NCI-H526 (cell line): ENCODE data around the gene CDC42SE2.
A peak's percentile ranks its signal among the peaks of the same experiment; 100 is the strongest.
"Not testable (repeated sequence)": the region's sequence is repeated elsewhere in the genome, so short reads cannot be mapped to it uniquely, and the experiment has no call there.

ENCODE experiments used
- DNase-seq, 2 experiments: peaks; one replicate each; lab custom pipeline; 2025; lab: John Stamatoyannopoulos, UW

The CDC42SE2 gene

GRCh38 chr5:131250751-131251475 lies 12.9 kb upstream of the CDC42SE2 start:
- no peak for DNase-seq

GRCh38 chr5:131252824-131253171 lies 11.1 kb upstream of the CDC42SE2 start:
- no peak for DNase-seq

- not testable (repeated sequence) for DNase-seq
Measured at GRCh38 chr5:131254025-131254424, 9.8 kb upstream of the CDC42SE2 start.

GRCh38 chr5:131254741-131255140 lies 9.1 kb upstream of the CDC42SE2 start:
- no peak for DNase-seq

- DNase-seq = no peak
Measured at GRCh38 chr5:131256507-131256823, 7.4 kb upstream of the CDC42SE2 start.

- no peak for DNase-seq
Measured at GRCh38 chr5:131258733-131259132, 5.1 kb upstream of the CDC42SE2 start.

- DNase-seq = no peak
Measured at GRCh38 chr5:131259326-131259725, 4.5 kb upstream of the CDC42SE2 start.

DNA sequence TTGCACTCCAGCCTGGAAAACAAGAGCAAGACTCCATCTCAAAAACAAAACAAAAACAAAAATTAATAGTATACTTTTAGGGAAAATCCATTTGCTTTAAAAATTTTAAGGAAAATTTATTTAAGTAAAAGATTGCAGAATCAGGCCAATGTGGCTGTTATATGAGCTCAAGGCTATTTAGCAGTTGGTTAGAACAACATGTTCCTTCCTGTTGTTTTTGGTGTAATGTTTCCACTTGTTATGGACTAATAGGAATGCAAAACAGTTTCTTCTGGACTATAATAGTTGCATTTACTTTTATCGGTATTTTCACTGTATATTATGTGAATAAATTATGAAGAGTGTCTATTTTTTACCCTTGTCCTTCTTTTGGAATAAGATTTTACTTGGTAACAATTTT lies 3.0 kb upstream of the CDC42SE2 start:
- DNase-seq = no peak

- no peak for DNase-seq
Measured at GRCh38 chr5:131261483-131261882, 2.4 kb upstream of the CDC42SE2 start.

- peak in 1 of 2 experiments; percentile 30 for DNase-seq
Measured at GRCh38 chr5:131262953-131263541, 806 bp upstream of the CDC42SE2 start.

DNA sequence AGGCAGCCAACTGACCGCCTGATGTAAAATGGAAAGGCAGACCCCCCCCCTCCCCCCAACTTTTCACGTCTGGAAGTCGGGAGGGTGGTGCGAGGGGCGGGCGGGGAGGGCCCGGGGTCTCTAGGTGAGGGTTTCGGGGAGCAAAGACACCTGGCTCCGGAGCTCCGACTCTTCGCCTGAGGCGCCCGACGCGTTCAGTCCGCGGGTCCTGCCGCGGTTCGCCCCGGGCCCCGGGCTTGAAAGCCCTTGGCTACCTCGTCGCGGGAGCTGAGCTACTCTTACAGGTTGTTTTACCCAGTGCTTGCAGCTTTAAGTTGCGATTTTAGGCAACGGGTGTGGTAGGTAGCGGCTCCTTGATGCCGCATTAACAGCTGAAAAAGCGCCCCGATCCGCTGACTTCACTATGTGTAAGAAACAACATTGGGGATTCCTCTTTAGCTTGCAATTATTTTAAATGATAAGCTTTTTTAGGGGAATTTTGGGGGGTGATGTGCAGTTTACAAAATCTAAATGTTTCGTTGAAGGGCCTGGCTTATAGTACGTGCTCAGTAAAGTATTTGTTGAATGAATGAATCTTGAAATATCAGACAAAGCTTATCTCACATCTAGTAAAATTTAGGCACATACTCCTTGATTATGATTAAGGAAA lies 722 bp downstream of the CDC42SE2 start:
- DNase-seq = peak; percentile 20 to 59

DNA sequence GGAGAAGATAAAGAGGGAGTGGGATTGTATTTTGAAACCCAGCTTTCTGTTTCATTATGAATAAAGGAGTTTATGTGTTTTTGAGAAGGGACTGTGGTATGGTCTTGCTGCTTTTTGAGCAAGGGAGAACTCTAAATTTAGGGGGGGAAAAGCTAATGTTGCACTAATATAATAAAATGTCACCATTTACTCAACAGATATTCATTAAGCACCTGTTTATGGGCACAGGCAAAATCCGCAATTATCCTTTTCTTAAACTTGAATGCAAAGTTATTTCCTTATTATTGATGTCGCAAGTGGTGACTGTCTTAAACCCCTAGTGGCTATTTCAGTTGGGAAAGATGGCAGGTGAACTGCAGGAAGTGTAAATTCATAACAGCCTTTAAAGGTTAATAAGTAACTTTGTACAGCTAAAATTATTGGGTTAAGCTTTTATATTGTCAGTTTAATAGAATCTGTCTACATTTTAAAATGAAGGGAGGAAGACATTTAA lies 1.5 kb downstream of the CDC42SE2 start:
- DNase-seq = peak in 1 of 2 experiments; percentile 28

DNA sequence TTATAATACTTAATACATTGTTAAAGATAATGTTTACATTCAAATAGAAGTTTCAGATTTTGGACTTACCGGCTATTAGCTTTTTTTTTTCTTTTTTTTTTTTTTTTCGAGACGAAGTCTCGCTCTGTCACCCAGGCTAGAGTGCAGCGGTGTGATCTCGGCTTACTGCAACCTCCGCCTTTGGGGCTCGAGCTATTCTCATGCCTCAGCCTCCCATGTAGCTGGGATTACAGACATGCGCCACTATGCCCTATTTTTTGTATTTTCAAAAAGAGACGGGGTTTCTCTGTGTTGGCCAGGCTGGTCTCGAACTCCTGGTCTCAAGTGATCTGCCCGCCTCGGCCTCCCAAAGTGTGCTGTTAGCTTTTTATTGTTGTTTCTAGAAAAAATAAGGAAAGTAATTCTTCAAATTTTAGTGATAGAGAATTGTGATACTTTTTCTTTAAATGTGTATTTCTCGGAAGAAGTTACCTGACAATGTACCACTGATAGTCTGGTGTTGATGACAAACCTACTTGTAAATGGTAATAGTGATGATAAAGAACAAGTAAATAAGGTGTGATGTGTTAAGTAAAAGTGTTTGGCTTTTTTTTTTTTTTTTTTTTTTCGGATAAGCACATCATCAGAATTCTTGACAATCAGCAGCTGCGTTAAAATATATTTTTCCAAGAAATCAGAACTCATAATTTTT lies 2.7 kb downstream of the CDC42SE2 start:
- DNase-seq = no peak

DNA sequence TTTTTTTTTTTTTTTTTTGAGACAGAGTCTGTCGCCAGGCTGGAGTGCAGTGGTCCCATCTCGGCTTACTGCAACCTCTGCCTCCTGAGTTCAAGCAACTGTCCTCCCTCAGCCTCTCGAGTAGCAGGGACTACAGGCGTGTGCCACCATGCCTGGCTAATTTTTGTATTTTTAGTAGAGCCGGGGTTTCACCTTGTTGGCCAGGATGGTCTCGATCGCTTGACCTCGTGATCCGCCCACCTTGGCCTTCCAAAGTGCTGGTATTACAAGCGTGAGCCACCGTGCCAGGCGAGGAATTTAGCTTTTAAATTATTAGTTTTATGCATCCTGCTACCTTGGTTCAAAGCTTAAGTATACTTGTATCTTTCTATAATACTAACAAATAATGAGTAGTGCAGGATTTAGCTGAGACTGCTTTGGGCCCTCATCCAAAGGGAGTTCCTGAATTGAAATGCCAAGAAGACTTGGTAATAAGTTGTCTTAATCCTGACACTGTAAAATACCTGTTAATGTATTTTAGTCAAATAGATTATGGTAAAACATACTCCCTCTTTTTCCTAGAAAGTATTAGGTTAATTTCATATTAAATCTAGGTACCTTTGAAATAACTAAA lies 5.0 kb downstream of the CDC42SE2 start:
- no peak for DNase-seq

DNA sequence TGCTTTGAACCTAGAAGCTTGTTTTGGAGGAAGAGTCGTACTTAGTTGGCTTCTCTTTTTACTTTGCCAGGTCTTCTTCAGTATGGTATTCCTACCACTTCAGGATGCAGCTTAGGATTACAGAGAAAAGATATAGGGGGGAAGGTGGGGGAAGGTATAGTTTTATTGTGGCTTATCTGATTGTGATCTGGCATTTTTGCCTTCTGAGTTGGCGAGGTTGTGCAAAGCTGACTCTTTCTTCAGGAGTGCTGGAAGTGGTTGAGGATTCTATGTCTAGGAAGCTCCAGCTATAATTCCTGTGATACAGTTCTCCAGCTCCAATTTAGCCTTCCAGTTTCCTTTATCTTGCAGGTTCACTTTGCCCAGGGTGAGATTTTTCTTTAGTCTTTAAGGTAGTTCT lies 7.0 kb downstream of the CDC42SE2 start:
- DNase-seq = no peak

GRCh38 chr5:131271888-131272287 lies 8.0 kb downstream of the CDC42SE2 start:
- not testable (repeated sequence) for DNase-seq

GRCh38 chr5:131272307-131272706 lies 8.5 kb downstream of the CDC42SE2 start:
- no peak for DNase-seq

- DNase-seq = no peak
Measured at GRCh38 chr5:131272724-131273123, 8.9 kb downstream of the CDC42SE2 start.

GRCh38 chr5:131274326-131275063 lies 10.6 kb downstream of the CDC42SE2 start:
- no peak for DNase-seq

DNA sequence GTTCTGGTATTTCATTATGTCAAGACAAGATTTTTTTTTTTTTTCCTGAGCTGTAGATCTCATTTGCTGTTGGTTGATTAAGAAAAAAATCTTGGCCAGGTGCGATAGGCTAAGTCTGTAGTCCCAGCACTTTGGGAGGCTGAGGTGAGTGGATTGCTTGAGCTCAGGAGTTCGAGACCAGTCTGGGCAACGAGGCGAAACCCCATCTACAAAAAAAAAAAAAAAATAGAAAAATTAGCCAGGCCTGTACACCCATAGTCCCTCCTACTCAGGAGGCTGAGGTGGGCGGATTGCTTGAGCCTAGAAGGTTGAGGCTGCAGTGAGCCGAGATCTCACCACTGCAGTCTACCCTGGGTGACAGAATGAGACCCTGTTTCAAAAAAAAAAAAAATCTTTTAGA lies 12.2 kb downstream of the CDC42SE2 start:
- no peak for DNase-seq

- DNase-seq = no peak
Measured at GRCh38 chr5:131277447-131277846, 13.6 kb downstream of the CDC42SE2 start.
